Activated T-cell treated with anti-CD3 and anti-CD28 coated beads, Interleukin-2, amount 50 U/mL, for 1 hour (primary cell): ENCODE data around the gene NCOA5.
A peak's percentile ranks its signal among the peaks of the same experiment; 100 is the strongest.

Source experiments
- DNase-seq: peaks from one replicate; pipeline ENCODE4 v3.0.0-alpha.2; 2020

Gene NCOA5

GRCh38 chr20:46011631-46012482 is 77.9 kb downstream of the NCOA5 start:
- DNase-seq = peak; percentile 38
